ENCODE data around the gene BPIFA1. TPM values are rescaled to one million over a fixed set of nuclear protein-coding genes. Genes with fewer than 3 reads are reported as not detected.
A peak's percentile ranks its signal among the peaks of the same experiment; 100 is the strongest.

The BPIFA1 gene
- total RNA-seq, 8 experiments from 2014 or later, result not detected

GRCh38 chr20:33250666-33251065, 14.9 kb downstream of the BPIFA1 start:
- H3K4me1 ChIP-seq (replicated peaks in 1 of 2), result peaks cover 0 to 2% of the 10 kb centered on the region in 2 donors
- H3K27ac ChIP-seq, result no peak overlapping the region
- ATAC-seq (replicated peaks in 6 of 8), result peak in 4 of 8 experiments; percentile 21 to 75 (median 39)
- H3K4me3 ChIP-seq, result no peak overlapping the region
- in situ Hi-C loops (cut with MboI; ENCODE audit: low pct_unique_long_range_greater_than_20kb in 2 of 9, low sequenced_read_pairs in 9 of 9, unreplicated experiment in 9 of 9), result no loop called here
- 17 to 60% (median 40%) methylated on average over 1 to 2 of the region's 2 CpGs; no CpG with 5 or more reads in 3 of the 10 experiments for WGBS, 10 experiments

DNA sequence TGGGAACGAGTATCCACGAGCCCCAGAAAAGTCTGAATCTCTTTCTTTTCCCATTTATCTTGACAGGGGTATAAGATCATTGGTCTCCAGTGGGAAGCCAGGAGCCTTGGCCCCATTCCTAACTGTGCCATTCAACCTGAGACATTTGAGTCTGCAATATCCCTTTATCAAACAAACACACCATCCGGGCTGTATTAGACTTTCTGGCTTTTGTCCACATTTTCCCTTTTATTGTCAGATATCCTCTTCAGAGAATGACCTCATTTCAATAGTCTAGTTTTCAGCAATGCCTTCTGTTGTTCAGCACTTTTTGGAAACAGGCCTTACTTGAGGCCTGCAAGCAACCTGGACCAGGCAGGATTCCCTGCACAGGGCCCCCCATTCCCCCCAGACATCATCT, 15.7 kb downstream of the BPIFA1 start:
- H3K27ac ChIP-seq, result no peak overlapping the region
- H3K4me1 ChIP-seq (replicated peaks in 1 of 2), result peaks cover 0 to 2% of the 10 kb centered on the region in 2 donors
- no peak for ATAC-seq (replicated peaks in 6 of 8)
- in situ Hi-C loops (cut with MboI; ENCODE audit: low pct_unique_long_range_greater_than_20kb in 2 of 9, low sequenced_read_pairs in 9 of 9, unreplicated experiment in 9 of 9), result no loop called here
- H3K4me3 ChIP-seq, result no peak overlapping the region
- 10 to 83% (median 60%) methylated on average over 1 to 3 of the region's 3 CpGs; no CpG with 5 or more reads in 3 of the 10 experiments for WGBS, 10 experiments

- H3K4me3 ChIP-seq, result no peak overlapping the region
- WGBS, 10 experiments, result 13 to 100% (median 83%) methylated on average over 1 to 3 of the region's 3 CpGs
- H3K4me1 ChIP-seq (replicated peaks in 1 of 2), result peaks cover 0 to 2% of the 10 kb centered on the region in 2 donors
- in situ Hi-C loops (cut with MboI; ENCODE audit: low pct_unique_long_range_greater_than_20kb in 2 of 9, low sequenced_read_pairs in 9 of 9, unreplicated experiment in 9 of 9), result no loop called here
- no peak overlapping the region for H3K27ac ChIP-seq
- no peak for ATAC-seq (replicated peaks in 6 of 8)
These were observed 16.7 kb downstream of the BPIFA1 start for GRCh38 chr20:33252460-33252859.

- WGBS, 10 experiments, result 25 to 76% (median 48%) methylated on average over 2 of the region's 2 CpGs; no CpG with 5 or more reads in 1 of the 10 experiments
- H3K27ac ChIP-seq, result no peak overlapping the region
- H3K4me1 ChIP-seq (replicated peaks in 1 of 2), result peaks cover 0 to 2% of the 10 kb centered on the region in 2 donors
- H3K4me3 ChIP-seq, result no peak overlapping the region
- ATAC-seq (replicated peaks in 6 of 8), result no peak
- in situ Hi-C loops (cut with MboI; ENCODE audit: low pct_unique_long_range_greater_than_20kb in 2 of 9, low sequenced_read_pairs in 9 of 9, unreplicated experiment in 9 of 9), result no loop called here
These were observed 19.2 kb downstream of the BPIFA1 start for GRCh38 chr20:33255005-33255404.

- Histone ChIP-seq H3K4me1 (replicated peaks in 1 of 2) (no peaks in the 10 kb centered on the region), H3K27ac (no peak overlapping the region), H3K4me3 (no peak overlapping the region)
- 33 to 79% (median 73%) methylated on average over 1 to 5 of the region's 5 CpGs; no CpG with 5 or more reads in 5 of the 10 experiments for WGBS, 10 experiments
- in situ Hi-C loops (cut with MboI; ENCODE audit: low pct_unique_long_range_greater_than_20kb in 2 of 9, low sequenced_read_pairs in 9 of 9, unreplicated experiment in 9 of 9), result no loop called here
- no peak for ATAC-seq (replicated peaks in 6 of 8)
These were observed 21.4 kb downstream of the BPIFA1 start for GRCh38 chr20:33257237-33257636.

DNA sequence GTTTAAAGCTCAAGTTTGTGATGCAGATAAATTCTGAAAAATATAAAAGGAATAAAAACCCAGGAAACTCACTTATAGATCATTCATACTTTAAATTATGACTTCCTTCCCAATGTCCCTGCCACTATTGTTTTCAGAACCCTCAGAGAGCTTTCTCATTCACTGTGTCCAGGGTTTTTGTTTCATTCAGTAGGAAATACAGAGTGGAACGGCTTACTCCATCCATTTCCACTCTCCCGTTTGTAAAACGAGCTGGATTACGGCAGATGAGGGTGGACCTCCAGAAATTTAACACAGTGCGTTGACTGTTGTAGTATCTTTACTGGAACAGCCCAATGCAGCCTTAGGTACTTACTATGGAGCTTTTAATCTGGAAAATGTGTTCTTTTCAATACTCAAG, 23.6 kb downstream of the BPIFA1 start:
- ATAC-seq (replicated peaks in 6 of 8), result no peak
- WGBS, 10 experiments, result 7 to 100% (median 68%) methylated on average over 1 to 5 of the region's 5 CpGs
- Histone ChIP-seq H3K4me3 (no peak overlapping the region), H3K4me1 (replicated peaks in 1 of 2) (no peaks in the 10 kb centered on the region), H3K27ac (no peak overlapping the region)
- in situ Hi-C loops (cut with MboI; ENCODE audit: low pct_unique_long_range_greater_than_20kb in 2 of 9, low sequenced_read_pairs in 9 of 9, unreplicated experiment in 9 of 9), result no loop called here

- in situ Hi-C loops (cut with MboI; ENCODE audit: low pct_unique_long_range_greater_than_20kb in 2 of 9, low sequenced_read_pairs in 9 of 9, unreplicated experiment in 9 of 9), result no loop called here
- WGBS, 10 experiments, result 29 to 100% (median 80%) methylated on average over 1 to 4 of the region's 4 CpGs; no CpG with 5 or more reads in 2 of the 10 experiments
- no peaks in the 10 kb centered on the region for H3K4me1 ChIP-seq (replicated peaks in 1 of 2)
- no peak for ATAC-seq (replicated peaks in 6 of 8)
- no peak overlapping the region for H3K4me3 ChIP-seq
- H3K27ac ChIP-seq, result no peak overlapping the region
These were observed 25.7 kb downstream of the BPIFA1 start for GRCh38 chr20:33261465-33261864.

DNA sequence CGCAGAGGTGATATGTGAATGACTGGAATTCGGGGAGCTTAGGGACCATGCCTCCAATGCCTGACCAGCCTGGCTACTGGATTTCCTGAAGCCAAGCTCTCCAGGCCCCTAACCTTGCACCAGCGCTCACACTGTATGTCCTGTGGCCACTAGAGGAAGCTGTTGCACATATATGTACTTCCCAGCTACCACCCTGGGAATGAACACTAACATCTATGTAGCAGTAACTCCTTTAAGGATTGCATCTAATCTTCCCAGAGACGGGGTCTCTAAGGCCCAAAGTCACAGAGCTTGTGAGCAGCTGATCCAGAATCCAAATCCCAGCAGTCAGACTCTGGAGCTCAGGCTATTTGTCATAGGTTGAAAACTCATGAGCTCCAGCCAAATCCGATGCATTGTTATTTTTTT, 26.9 kb downstream of the BPIFA1 start:
- Histone ChIP-seq H3K4me1 (replicated peaks in 1 of 2) (no peaks in the 10 kb centered on the region), H3K27ac (no peak overlapping the region), H3K4me3 (no peak overlapping the region)
- peak in 7 of 8 experiments; percentile 35 to 99 (median 81) for ATAC-seq (replicated peaks in 6 of 8)
- in situ Hi-C loops (cut with MboI; ENCODE audit: low pct_unique_long_range_greater_than_20kb in 2 of 9, low sequenced_read_pairs in 9 of 9, unreplicated experiment in 9 of 9), result no loop called here
- WGBS, 10 experiments, result 0 to 69% (median 22%) methylated on average over 2 to 4 of the region's 5 CpGs; no CpG with 5 or more reads in 1 of the 10 experiments

DNA sequence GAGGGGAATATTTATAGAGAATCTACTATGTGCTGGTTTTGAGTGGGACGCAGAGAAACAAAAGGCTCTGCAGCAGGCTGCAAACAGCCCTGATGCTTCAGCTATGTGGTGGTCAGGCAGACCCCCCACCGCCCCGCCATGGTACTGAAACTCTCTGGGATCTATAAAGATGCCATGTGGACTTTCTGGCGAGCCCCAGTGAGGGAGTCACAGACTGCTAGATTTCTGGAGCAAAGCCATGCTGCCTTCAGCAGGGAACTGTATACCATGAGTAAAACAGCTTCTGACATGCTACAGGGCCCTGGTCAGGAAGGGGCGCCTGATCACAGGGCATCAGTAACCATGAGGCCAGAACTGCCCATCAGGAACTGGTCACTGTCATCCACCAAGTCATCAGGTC, 28.0 kb downstream of the BPIFA1 start:
- in situ Hi-C loops (cut with MboI; ENCODE audit: low pct_unique_long_range_greater_than_20kb in 2 of 9, low sequenced_read_pairs in 9 of 9, unreplicated experiment in 9 of 9), result no loop called here
- Histone ChIP-seq H3K27ac (no peak overlapping the region), H3K4me1 (replicated peaks in 1 of 2) (no peaks in the 10 kb centered on the region), H3K4me3 (no peak overlapping the region)
- 0 to 81% (median 49%) methylated on average over 1 to 4 of the region's 5 CpGs; no CpG with 5 or more reads in 2 of the 10 experiments for WGBS, 10 experiments
- no peak for ATAC-seq (replicated peaks in 6 of 8)

- Histone ChIP-seq H3K4me3 (no peak overlapping the region), H3K27ac (no peak overlapping the region), H3K4me1 (replicated peaks in 1 of 2) (no peaks in the 10 kb centered on the region)
- in situ Hi-C loops (cut with MboI; ENCODE audit: low pct_unique_long_range_greater_than_20kb in 2 of 9, low sequenced_read_pairs in 9 of 9, unreplicated experiment in 9 of 9), result no loop called here
- WGBS, 10 experiments, result 40 to 64% (median 56%) methylated on average over 1 to 3 of the region's 3 CpGs; no CpG with 5 or more reads in 7 of the 10 experiments
- no peak for ATAC-seq (replicated peaks in 6 of 8)
These were observed 31.9 kb downstream of the BPIFA1 start for GRCh38 chr20:33267701-33268100.

DNA sequence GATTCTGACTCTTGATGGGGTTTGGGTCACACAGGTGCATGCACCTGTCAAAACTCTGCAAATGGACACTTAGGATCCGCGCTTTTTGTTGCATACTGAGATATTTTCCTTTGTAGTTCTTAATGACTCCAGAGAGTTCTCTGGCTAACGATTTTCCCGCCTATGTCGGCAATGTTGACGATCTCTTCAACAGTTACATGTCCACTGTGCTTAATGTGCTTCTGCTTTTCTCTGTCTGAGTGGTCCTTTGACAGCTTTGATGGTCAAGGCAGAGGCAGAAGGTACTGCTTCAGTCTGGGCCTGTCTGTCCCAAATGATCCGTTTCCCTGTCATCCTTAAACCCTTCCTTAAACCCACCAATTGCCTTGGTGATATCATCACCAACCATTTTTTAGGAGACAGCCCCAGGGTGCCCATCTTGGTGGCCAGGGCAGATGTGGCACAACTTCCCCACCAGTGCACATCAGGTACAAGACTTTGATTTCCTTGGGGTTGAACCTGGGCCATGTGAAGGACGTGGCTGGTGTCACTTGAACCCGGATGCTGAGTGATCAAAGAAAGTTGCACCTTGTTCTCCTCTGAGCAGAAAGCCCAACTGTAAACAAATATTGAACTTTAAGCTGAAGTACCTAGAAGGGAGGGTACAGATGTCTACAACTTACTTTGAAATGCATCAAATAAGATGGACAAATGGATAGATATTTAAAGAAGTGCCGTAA, 36.5 kb downstream of the BPIFA1 start:
- ATAC-seq (replicated peaks in 6 of 8), result no peak
- 20 to 100% (median 74%) methylated on average over 1 to 9 of the region's 10 CpGs; no CpG with 5 or more reads in 2 of the 10 experiments for WGBS, 10 experiments
- H3K27ac ChIP-seq, result no peak overlapping the region
- no peaks in the 10 kb centered on the region for H3K4me1 ChIP-seq (replicated peaks in 1 of 2)
- in situ Hi-C loops (cut with MboI; ENCODE audit: low pct_unique_long_range_greater_than_20kb in 2 of 9, low sequenced_read_pairs in 9 of 9, unreplicated experiment in 9 of 9), result no loop called here
- H3K4me3 ChIP-seq, result no peak overlapping the region

DNA sequence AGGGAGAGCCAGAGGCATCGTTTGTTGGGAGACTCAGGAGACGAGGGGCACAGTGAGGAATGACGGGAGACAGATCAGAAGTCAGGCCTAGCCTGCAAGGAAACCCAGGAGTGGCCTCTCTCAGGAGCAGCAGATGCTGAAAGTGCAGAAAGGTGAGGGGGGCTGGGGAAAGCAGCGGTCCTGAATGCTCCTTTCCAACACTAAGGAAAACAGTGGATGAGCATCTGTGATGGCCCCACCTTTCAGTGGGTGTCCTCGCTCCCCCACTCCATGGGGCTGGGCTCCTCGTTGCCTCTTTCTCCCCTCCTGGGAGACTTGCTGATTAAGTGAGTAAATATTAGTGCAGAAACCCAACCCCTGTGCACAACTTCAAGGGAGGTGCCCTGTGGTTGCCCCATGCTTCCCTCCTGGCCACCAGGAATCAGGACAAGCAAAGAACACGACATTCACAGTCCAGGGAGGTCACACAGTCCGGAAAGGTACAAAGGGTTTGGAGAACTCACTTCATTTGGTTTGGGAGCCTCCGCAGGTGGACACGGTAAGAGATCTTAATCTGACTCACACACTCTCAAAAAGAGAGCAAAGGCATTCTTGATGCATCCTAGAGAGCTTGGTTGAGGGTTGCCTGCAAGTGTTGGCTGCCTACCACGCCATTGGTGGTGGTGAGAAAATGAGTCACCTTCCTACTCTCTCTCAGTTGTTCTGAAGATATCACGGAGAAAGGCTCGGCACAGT, 37.5 kb downstream of the BPIFA1 start:
- in situ Hi-C loops (cut with MboI; ENCODE audit: low pct_unique_long_range_greater_than_20kb in 2 of 9, low sequenced_read_pairs in 9 of 9, unreplicated experiment in 9 of 9), result no loop called here
- no peaks in the 10 kb centered on the region for H3K4me1 ChIP-seq (replicated peaks in 1 of 2)
- no peak overlapping the region for H3K4me3 ChIP-seq
- no peak for ATAC-seq (replicated peaks in 6 of 8)
- 0 to 86% (median 50%) methylated on average over 1 to 5 of the region's 13 CpGs; no CpG with 5 or more reads in 1 of the 10 experiments for WGBS, 10 experiments
- H3K27ac ChIP-seq, result no peak overlapping the region

DNA sequence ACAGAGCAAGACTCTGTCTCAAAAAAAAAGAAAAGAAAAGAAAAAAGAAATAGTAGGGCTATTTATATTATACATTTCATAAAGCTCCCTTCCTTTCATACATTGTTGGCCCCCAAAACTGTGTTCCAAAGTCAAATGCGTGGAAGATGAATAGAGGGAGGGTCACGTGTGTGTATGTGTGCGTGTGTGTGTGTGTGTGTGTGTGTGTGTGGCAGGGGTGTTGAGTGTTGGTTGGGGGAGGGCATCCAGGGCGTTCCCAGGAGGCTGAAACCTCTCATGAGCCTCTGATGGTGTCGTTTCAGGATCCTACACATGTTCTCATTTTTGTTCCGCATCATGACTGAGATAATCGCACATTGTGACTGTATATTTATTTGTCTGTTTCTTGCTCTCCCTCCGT, 39.4 kb downstream of the BPIFA1 start:
- no peak overlapping the region for H3K4me3 ChIP-seq
- no peak for ATAC-seq (replicated peaks in 6 of 8)
- in situ Hi-C loops (cut with MboI; ENCODE audit: low pct_unique_long_range_greater_than_20kb in 2 of 9, low sequenced_read_pairs in 9 of 9, unreplicated experiment in 9 of 9), result no loop called here
- no peaks in the 10 kb centered on the region for H3K4me1 ChIP-seq (replicated peaks in 1 of 2)
- WGBS, 10 experiments, result 0 to 100% (median 60%) methylated on average over 1 to 7 of the region's 8 CpGs; no CpG with 5 or more reads in 5 of the 10 experiments
- no peak overlapping the region for H3K27ac ChIP-seq
